ENCODE measurements around the gene KCNQ1OT1. TPM values are rescaled to one million over a fixed set of nuclear protein-coding genes. Genes with fewer than 3 reads are reported as not detected.

The KCNQ1OT1 gene
- polyA plus RNA-seq, 3 donors, result 1.1 to 2.3 (median 1.4) TPM

DNA sequence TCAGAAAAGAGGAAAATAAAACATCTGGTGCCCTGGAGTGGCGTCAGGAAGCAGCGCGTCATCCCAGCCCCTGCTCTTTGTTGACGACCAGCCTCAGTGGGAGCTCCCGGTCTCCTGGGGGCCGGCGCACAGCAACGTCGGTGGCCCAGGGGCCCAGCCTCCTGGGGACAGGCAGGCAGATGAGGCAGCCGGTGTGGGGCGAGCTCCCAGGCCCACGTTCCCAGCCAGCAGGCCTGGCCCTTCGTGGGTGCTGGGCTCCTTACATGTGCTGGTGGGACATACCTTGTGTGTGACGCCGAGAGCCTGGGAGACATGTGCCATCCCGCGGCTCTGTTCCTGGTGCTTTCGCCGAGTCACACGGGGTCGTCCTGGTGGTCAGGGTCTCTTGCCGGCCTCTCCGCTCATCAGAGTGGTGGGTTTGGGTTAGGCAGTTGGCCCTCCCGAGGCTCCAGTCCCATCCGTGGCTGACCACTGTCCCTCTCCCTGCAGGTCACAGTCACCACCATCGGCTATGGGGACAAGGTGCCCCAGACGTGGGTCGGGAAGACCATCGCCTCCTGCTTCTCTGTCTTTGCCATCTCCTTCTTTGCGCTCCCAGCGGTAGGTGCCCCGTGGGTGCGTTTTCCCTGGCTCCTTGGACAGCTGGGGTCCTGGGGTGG, 116.7 kb downstream of the KCNQ1OT1 start:
- no peak for DNase-seq (ENCODE audit: extremely low read depth in 1 of 11, low read depth in 9 of 11, low spot score in 4 of 11)

DNA sequence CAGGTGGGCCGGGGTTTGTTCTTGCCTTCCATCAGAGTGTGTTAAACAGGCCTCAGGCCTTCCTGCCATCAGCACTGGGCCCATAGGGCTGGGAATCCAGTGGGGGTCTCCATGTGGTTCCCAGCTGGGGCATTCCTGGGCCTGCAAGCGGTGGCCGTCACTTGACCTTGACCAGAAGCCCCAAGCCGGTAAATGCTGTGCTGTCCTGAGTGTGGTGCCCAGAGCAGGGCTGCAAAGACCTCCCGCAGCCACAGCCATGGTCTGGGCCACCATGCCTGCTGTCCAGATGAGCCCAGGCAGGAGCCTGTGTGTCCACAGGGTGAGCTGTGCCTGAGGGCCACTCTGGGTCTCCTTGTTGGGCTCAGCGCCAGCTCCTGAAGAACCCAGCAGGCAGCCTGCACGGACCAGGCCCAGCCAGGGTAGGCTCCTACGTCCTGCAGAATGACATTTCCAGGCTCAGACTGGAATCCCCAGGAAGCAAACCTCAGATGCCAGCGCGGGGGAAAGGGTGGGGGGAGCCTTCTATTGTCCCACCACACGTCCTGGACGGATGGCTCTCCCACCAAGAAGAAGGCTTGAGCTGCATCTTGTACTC, 117.3 kb downstream of the KCNQ1OT1 start:
- no peak for DNase-seq (ENCODE audit: extremely low read depth in 1 of 11, low read depth in 9 of 11, low spot score in 4 of 11)

DNA sequence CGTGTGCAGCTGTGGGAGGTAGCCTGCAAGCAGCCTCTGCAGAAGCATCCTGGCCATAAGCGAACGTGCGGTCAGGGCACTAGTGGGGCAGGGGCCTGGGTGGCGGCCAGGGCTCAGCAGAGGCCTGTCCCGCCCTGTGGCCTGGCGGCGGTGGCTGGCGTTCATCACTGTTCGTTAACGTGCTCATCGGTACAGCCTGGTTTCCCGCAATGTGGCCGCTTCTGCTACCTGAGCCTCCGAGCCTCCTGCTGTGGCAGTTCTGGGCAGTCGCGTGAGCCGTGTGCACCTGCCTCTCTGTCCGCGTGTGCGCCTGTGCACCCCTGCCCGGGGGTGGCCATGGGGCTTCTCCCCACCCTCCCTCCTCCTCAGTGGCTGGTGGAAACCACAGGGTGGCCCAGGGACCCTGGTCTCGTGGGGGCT, 117.9 kb downstream of the KCNQ1OT1 start:
- no peak for DNase-seq (ENCODE audit: extremely low read depth in 1 of 11, low read depth in 9 of 11, low spot score in 4 of 11)

DNA sequence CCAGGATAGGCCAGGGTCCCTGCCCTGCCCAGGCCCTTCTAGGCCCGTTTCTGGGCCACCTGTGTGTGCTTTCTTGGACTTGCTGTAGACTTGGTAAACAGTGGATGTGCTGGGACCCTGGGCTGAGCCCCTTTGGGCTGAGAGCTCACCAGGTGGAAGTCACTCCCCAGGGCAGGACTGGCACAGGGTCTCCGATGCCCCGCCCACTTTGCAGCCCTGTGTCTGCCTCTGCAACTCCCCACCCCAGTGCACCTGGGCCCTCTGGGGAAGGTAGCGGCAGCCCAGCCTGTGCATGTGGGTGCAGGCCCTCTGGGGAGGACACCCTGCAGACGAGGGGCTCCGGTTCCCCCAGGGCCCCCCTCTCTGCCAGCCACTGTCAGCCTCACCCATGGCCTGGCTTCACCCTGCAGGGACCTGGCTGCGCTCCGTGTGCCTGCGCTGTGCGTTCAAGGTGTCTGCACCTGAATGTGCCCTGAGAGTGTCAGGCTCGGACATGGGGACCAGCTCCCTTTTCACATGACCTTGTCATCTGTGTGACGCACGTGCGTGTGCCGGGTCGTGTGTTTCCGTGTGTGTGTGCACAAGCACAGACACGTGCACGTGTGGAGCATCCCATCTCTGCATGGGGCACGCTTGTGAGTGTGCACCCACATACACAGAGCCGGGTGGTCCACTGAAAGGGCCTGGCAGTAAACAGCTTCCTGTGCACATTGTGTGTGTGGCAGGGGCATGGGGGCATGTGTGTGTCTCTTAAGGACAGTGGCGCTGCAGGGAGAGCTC, 118.5 kb downstream of the KCNQ1OT1 start:
- no peak for DNase-seq (ENCODE audit: extremely low read depth in 1 of 11, low read depth in 9 of 11, low spot score in 4 of 11)

DNA sequence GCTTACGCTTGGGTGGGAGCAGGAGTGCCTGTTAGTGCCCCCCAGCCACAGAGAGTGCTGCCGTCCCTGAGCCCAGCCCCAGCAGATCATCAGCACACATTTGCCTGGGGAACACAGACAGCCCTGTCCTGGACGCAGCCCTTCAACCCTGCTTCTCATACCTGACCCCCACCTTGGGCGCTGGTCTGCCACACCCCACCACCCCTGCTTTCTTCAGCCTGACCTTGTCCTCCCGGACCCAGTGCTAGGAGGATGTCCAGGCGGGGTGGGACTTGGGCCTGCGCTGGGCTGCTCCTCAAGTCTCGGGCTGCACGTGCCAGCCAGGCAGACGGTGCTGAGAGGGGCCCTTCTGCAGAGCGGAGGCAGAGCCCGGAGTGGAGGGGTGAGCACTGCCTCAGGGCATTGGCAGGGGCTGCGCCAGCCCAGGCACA, 119.2 kb downstream of the KCNQ1OT1 start:
- DNase-seq (ENCODE audit: extremely low read depth in 1 of 11, low read depth in 9 of 11, low spot score in 4 of 11), result no peak

DNA sequence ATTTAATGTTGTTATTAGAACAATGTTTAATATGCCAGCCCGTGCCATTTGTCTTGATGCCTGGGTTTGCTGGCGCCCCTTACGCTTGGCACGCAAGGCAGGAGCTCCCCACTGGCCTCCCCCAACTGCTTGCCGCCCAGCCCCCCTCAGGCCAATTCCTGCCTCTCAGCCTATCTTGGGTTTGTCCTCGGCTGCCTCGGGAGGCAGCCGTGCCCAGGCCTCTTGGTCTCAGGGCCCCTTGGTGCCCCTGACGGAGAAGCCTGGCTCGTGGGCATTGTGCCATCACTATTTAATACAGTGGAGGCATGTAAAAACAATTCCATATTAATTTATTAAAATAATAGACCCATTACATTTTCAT, 119.8 kb downstream of the KCNQ1OT1 start:
- no peak for DNase-seq (ENCODE audit: extremely low read depth in 1 of 11, low read depth in 9 of 11, low spot score in 4 of 11)

DNA sequence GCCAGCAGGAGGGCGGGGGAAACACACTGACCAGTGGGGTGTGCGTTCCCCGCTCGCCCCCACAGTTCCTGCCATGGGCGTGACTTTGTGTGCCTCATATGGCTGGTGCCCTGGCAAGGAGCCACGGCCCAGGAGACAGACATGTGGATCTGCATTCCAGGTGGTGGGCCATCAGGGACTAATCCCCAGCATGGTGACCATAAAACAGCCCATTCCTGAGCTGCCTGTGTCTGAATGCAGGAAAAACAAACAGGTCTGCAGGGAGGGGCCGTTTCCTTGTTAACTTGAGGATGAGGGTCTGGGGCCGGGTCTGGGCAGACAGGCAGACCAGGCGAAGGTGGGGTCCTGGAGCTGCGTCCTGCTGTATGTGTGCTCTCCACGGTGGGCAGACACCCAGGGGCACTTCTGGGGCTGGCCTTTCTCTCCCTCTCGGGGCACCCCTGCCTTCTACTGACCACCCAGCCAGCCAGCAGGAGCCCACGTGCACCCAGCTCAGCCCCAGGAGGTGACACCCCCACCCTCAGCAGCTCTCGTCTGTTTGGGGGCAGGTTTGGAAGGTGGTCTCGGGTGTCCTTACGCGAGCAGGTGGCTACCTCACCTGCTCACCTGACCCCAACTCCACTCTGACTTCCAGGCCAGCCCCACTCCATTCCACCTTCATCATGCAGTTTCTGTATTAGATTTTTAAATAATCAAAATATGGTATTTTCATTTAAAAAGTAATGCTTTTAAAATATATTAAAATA, 120.3 kb downstream of the KCNQ1OT1 start:
- DNase-seq (ENCODE audit: extremely low read depth in 1 of 11, low read depth in 9 of 11, low spot score in 4 of 11), result no peak

DNA sequence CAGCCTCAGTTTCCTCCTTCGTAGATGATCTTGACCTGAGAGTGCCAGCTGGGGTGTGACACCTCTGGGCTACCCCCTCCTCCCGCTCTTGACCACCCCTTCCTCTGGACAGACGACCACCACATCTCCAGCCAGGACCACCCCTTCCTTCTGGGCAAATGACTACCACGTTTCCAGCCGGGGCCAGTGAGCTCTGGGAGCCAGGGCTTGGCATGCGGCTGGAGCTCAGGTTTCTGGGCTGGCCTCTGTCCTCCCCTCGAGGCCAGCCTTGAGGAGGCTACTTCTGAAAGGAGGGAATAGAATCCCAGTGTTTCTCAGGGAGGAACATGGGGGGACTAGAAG, 120.9 kb downstream of the KCNQ1OT1 start:
- no peak for DNase-seq (ENCODE audit: extremely low read depth in 1 of 11, low read depth in 9 of 11, low spot score in 4 of 11)

DNA sequence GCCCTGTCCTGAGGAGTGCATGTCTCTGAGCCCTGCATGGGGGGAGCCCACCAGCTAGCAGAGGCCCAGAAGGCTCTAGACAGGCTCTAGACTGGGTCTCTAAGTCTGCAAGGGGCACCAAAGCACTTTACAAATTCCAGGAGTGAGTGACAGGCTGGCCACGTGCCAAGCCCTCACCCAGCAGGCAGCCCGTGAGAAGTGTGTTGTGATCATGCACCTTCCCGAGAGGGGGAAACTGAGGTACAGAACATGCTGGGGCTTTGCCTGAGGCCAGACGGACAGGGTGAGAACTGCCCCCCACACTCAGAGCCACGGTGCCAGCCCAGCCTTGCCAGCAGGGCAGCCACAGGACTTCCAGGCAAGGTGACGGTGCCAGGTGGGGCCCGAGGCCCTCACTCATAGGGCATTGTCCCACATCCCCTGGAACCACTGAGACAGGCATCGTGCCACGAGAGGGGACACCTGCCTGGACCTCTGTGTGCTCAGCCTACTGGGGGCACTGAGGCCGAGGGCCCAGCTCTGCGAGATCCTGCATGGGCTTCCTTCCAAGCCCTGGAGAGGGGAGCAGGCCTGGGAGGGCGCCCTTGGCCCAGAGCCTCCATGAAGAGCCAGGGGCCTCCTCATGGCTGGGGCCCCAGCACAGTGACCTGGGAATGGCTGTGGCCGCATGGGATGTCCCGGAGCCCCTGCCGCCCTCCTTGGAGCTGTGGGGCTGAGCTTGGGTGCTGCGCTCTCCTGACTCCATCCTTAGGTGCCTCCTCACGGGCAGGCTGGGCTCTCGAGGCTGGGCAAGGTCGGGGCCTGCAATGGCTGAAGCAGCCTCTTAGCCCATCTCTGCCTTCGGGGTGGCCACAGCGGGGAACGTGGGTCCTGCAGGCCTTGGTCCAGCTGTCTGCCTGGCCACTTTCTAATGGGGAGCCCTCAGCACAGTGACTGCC, 121.5 kb downstream of the KCNQ1OT1 start:
- DNase-seq (ENCODE audit: extremely low read depth in 1 of 11, low read depth in 9 of 11, low spot score in 4 of 11), result no peak

DNA sequence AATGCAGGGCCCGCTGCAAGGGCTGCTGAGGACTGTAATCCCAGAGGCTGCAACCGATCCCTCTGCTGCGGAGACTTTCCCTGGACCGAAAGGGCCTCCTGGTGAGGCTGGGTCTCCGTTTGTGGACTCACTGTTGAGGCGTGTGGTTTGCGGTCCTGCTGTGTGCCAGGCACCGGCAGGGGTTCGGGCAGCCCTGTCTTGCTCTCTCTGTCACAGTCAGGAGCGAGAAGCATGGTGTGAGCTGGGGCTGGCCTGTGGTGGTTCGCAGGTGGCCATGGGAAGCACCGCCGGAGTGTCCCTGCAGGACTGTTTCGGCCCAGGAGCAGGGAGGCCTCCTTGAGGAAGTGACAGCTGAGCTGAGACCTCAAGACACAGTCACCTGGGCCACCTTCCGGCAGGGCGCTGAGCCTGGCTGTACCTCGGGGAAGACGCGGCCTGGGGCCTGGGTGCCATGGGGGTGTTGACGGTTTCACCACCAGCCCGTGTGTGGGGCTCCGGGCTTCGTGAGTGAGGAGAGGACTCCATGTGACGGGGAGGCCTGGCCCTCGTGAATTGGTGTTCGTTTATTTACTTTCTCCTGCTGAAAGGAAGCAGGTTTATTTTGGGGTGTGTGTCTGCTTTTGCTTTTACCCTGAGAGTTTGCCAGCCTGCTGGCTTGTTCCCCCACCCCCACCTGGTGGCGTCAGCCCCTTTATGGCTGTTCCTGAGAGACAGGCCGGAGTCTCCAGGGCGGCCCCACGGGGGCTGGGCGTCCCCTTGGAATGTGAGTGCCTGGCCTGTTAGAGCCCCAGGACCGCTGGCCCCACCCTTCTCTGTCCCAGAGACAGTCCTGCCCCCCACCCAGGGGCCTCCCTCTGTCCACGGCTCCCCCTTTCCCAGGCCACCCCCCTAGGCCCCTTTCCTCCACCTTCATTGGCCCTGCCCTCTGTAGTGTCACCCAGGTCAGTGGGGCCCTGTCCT, 122.5 kb downstream of the KCNQ1OT1 start:
- DNase-seq (ENCODE audit: extremely low read depth in 1 of 11, low read depth in 9 of 11, low spot score in 4 of 11), result no peak

DNA sequence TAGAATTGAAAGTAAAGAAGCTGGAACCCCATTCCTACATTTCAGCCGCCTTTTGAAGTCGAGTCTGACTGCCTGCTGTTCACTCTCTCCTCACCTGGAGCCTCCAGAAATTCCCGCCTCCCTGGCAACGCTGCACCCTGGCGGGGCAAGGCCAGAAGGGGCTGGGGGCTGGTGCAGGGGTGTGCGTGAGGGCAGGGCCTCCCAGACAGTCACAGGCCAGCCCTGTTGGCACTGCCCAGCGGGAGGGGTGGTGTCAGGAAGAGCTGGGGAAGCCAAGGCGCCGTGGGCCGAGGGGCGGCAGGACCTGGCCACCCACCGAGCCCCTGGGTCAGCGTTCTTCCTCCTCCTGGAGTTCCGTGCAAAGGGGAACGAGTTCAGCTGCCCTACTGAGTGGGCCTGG, 123.2 kb downstream of the KCNQ1OT1 start:
- DNase-seq (ENCODE audit: extremely low read depth in 1 of 11, low read depth in 9 of 11, low spot score in 4 of 11), result no peak

DNA sequence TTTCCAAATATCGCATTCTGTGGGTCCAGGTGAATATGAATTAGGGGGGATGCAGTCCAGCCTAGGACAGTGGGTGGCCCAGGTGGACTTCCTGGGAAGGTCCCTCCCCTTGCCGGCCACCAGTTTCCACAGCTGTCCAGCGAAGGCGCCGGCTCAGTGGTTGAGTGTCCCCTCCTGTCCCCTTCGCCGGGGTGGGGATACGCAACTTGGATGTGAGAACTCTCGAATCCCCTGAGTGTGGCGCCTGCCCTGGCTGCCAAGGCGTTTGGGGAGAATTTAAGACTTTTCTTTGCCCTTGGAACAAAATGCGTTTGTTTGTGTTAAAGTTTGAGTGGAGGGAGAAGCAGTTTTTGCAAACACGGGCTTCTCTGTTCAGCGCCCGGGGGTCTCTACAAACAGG, 123.7 kb downstream of the KCNQ1OT1 start:
- no peak for DNase-seq (ENCODE audit: extremely low read depth in 1 of 11, low read depth in 9 of 11, low spot score in 4 of 11)

DNA sequence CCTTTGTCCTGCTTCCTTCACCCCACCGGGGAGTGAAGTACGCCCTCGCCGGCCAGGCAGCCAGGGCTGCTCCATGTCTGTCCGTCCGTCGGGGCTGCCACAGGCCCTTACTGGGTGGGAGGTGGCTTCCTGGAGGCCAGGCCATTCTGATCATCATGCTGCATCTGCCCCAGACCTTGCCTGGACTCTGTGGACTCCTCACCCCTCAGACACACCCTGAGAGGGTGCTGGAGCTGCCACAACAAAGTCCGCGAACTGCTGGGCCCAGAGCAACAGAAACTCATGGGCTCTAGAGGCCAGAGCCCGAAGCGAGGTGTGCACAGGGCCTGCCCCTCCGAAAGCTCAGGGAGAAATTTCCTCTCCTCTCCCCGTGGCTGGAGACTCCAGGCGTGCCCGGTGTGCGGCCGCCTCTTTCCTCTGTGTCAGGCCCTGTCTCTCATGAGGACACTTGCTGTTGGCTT, 124.2 kb downstream of the KCNQ1OT1 start:
- no peak for DNase-seq (ENCODE audit: extremely low read depth in 1 of 11, low read depth in 9 of 11, low spot score in 4 of 11)

DNA sequence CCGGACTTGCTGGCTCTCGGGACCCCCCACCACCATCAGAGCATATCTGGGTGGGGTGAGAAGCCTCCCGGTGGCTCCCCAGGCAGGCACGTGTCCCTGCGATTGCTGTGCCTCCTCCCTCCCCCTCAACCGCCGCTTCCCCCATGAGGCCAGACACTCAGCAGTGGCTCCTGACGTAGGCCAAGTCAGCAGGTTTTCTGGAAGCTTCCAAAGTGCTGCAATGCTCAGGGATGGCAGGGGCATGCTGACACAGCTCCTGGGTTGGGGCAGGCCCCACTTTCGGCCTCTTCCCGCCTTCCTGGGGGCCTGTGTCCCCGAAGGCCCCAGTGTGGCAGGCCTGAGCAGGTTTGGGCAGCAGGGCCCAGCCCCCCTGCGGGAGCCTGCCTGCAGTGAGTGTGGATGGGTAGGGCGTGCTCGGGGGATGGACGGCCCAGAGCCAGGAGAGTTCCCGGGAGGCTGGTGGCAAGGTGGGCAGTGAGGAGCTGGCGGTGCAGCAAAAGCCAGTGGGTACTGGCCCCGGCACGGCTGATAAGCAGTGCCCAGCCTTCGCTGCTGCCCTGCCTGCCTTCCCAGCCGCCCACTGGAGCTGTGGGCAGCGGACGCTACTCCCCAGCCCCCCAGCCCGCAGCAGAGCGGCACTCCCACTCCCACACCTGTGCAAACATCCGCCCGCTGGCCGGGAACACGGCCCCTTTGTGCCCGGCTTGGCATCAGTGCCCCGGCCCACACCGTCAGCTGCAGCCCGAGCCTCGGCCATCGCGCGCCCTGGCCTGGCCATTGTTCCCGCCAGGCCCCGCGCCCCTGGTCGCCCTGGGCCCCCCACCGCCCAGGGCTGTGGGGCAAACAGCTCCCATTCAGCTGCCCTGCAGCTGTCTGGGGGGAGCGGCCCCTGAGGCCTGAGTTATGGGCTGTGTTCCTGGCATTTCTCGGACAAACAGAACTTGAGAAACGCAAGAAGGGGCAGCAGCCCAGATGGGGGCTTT, 125.0 kb downstream of the KCNQ1OT1 start:
- DNase-seq (ENCODE audit: extremely low read depth in 1 of 11, low read depth in 9 of 11, low spot score in 4 of 11), result no peak

DNA sequence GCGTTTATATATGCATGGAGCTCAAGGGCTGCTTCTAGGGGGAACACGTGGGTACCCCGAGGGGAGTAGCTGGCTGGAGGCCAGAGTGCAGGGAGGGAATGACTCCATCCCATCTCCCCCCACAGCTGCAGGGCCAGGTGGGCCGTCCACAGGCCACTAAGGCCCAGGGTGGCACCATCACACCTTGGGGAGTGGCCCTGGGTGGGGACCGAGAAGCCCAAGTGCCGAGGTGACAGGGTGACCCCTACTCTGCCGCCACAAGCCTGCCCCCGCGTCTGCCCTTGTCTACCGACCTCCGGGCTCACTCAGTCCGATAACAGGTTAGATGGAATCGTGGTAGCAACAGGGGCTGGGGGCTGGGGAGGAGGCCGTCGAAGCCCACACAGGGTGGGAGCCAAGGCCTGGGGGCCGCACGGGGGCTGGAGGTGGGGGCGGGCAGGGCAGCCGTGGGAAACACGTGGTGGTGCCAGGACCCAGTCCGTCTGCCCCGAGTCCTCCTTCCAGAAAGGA, 125.7 kb downstream of the KCNQ1OT1 start:
- DNase-seq (ENCODE audit: extremely low read depth in 1 of 11, low read depth in 9 of 11, low spot score in 4 of 11), result no peak
